ENCODE results near the gene USP53. TPM values are rescaled to one million over a fixed set of nuclear protein-coding genes. Genes with fewer than 3 reads are reported as not detected.
A peak's percentile ranks its signal among the peaks of the same experiment; 100 is the strongest.

The USP53 gene
- total RNA-seq, 1 donor = 148 TPM

DNA sequence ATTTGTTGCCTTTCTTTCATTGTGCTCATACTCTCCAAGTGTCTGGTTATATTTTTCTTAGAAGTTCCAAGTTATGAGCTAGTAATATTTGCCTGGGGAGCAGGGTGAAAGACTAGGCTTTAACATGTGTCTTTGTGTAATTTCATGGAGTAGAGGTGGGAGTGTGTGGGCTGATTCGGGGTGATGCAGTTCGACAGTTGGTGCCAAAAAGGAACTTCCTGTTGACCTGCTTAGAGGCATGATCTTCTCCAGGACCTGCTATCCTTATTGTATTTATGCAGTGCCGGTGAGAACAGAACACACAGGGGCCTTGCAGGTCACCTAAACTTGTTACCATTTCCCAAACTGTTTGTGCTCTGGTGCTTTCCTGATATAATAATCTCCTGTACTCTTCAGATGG is 21.2 kb downstream of the USP53 start:
- peak; percentile 42 for DNase-seq (ENCODE audit: low read depth)
- TF ChIP-seq, protein P1, sequence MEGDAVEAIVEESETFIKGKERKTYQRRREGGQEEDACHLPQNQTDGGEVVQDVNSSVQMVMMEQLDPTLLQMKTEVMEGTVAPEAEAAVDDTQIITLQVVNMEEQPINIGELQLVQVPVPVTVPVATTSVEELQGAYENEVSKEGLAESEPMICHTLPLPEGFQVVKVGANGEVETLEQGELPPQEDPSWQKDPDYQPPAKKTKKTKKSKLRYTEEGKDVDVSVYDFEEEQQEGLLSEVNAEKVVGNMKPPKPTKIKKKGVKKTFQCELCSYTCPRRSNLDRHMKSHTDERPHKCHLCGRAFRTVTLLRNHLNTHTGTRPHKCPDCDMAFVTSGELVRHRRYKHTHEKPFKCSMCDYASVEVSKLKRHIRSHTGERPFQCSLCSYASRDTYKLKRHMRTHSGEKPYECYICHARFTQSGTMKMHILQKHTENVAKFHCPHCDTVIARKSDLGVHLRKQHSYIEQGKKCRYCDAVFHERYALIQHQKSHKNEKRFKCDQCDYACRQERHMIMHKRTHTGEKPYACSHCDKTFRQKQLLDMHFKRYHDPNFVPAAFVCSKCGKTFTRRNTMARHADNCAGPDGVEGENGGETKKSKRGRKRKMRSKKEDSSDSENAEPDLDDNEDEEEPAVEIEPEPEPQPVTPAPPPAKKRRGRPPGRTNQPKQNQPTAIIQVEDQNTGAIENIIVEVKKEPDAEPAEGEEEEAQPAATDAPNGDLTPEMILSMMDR (IDR thresholded peaks at IDR 0.05; ENCODE audit: insufficient read depth, low read depth, low read length) = no peak
- no peak overlapping the region for H3K4me3 ChIP-seq (ENCODE audit: low read depth, low read length)

- TF ChIP-seq, protein P1 (IDR thresholded peaks at IDR 0.05; ENCODE audit: insufficient read depth, low read depth, low read length) = no peak
- H3K4me3 ChIP-seq (ENCODE audit: low read depth, low read length) = no peak overlapping the region
- no peak for DNase-seq (ENCODE audit: low read depth)
These were observed 24.7 kb downstream of the USP53 start for GRCh38 chr4:119237201-119237600.

DNA sequence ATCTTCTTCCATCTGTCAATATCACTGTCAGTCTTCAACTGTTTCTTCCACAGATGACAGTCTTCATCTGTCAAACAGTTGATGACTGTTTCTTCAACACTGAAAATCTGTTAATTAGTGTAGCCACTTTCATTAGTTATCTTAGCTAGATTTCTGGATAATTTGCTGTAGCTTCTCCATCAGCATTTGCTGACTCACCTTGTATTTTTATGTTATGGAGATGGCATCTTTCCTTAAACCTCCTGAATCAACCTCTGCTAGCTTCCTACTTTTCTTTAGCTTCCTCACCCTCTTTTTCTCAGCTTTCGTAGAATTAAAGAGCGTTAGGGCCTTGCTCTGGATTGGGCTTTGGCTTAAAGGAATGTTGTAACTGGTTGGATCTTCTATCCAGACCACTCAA is 25.1 kb downstream of the USP53 start:
- TF ChIP-seq, protein P1 (IDR thresholded peaks at IDR 0.05; ENCODE audit: insufficient read depth, low read depth, low read length) = no peak
- DNase-seq (ENCODE audit: low read depth) = no peak
- no peak overlapping the region for H3K4me3 ChIP-seq (ENCODE audit: low read depth, low read length)

DNA sequence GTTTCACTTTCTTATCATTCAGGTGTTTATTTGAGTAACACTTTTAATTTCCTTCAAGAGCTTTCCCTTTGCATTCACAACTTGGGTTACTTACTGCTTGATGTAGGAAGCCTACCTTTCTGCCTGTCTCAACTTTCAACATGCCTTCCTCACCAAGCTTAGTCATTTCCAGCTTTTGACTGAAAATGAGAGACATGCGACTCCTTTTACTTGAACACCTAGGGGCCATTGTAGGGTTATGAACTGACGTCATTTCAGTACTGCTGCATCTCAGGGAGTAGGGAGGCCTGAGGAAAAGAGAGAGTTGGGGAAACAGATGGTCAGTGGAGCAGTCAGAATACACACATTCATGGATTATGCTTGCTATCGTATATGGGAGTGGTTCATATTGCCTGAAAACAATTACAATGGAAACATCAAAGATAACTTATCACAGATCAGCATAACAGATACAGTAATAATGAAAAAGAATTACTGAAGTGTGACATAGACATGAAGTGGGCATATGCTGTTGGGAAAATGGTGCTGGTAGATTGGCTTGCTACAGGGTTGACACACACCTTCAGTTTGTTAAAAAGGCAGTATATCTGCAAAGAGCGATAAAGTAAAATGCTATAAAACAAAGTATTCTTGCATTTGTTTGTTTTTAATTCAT is 25.7 kb downstream of the USP53 start:
- TF ChIP-seq, protein P1 (IDR thresholded peaks at IDR 0.05; ENCODE audit: insufficient read depth, low read depth, low read length) = no peak
- H3K4me3 ChIP-seq (ENCODE audit: low read depth, low read length) = no peak overlapping the region
- DNase-seq (ENCODE audit: low read depth) = no peak

DNA sequence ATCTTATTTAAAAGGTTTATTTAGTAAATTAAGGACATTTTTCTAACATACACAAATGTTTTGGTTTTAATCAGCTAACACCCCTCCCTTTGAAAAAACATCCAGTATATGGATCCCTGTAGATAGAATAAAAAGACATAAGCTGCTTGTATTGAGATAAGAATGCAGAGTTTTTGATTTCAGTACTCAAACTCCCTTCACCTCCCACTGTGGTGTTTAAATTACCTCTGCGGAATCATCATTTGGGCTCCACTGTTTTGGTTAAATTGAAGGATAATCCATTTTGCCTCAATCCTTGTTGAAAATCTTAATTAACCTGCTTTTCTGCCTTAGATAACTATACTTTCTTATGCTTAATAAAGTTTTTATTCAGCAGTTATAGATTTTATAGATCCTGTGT is 27.6 kb downstream of the USP53 start:
- TF ChIP-seq, protein P1 (IDR thresholded peaks at IDR 0.05; ENCODE audit: insufficient read depth, low read depth, low read length) = no peak
- DNase-seq (ENCODE audit: low read depth) = no peak
- H3K4me3 ChIP-seq (ENCODE audit: low read depth, low read length) = no peak overlapping the region

GRCh38 chr4:119240568-119240967 is 28.1 kb downstream of the USP53 start:
- no peak for DNase-seq (ENCODE audit: low read depth)
- TF ChIP-seq, protein P1 (IDR thresholded peaks at IDR 0.05; ENCODE audit: insufficient read depth, low read depth, low read length) = no peak
- no peak overlapping the region for H3K4me3 ChIP-seq (ENCODE audit: low read depth, low read length)

- TF ChIP-seq, protein P1 (IDR thresholded peaks at IDR 0.05; ENCODE audit: insufficient read depth, low read depth, low read length) = no peak
- no peak overlapping the region for H3K4me3 ChIP-seq (ENCODE audit: low read depth, low read length)
- DNase-seq (ENCODE audit: low read depth) = no peak
These were observed 29.9 kb downstream of the USP53 start for GRCh38 chr4:119242417-119242816.
